SK-N-MC (cell line): ENCODE measurements around the gene WBP11.

Experiments used
- DNase-seq: peaks from one replicate; pipeline ENCODE4 v3.0.0-alpha.2; 2011; ENCODE audit warnings: low read depth, low spot score
- H3K27ac ChIP-seq: fragments of 200-600 bp; sonication (generic); 2 replicates; pipeline ENCODE4 v1.5.1; 2016; ENCODE audit warnings: mixed run types
- H3K36me3 ChIP-seq: fragments of 200-600 bp; sonication (generic); 2 replicates; pipeline ENCODE4 v1.6.1; 2017; ENCODE audit warnings: antibody characterized with exemption, low read length, mixed read lengths; ENCODE audit not compliant: insufficient read depth
- H3K4me3 ChIP-seq: fragments of 200-600 bp; sonication (generic); 2 replicates; pipeline ENCODE4 v1.5.1; 2016
- H3K9ac ChIP-seq: fragments of 200-600 bp; sonication (generic); 2 replicates; pipeline ENCODE4 v1.8.0; 2017; ENCODE audit warnings: mixed run types, mixed read lengths; ENCODE audit not compliant: insufficient read length
- H3K9me3 ChIP-seq: fragments of 200-600 bp; sonication (generic); 2 replicates; pipeline ENCODE4 v1.6.1; 2017; ENCODE audit warnings: low read depth, mild to moderate bottlenecking, antibody characterized with exemption, low read length, moderate library complexity, mixed read lengths
- EZH2 ChIP-seq: fragments of 200-600 bp; sonication (generic); IDR thresholded peaks from one replicate; pipeline ENCODE4 v1.6.1; 2017; ENCODE audit warnings: antibody characterized with exemption
- FOXP2 ChIP-seq: optimal IDR thresholded peaks from 2 replicates; pipeline ENCODE3; 2011; ENCODE audit warnings: mild to moderate bottlenecking, moderate library complexity; ENCODE audit not compliant: insufficient read depth; ENCODE audit errors: extremely low read length, control extremely low read depth
- POLR2AphosphoS5 ChIP-seq: IDR thresholded peaks from 2 replicates; pipeline ENCODE4 v1.6.1; 2012; ENCODE audit warnings: mild to moderate bottlenecking, low read depth, low read length, borderline replicate concordance

The WBP11 gene

DNA sequence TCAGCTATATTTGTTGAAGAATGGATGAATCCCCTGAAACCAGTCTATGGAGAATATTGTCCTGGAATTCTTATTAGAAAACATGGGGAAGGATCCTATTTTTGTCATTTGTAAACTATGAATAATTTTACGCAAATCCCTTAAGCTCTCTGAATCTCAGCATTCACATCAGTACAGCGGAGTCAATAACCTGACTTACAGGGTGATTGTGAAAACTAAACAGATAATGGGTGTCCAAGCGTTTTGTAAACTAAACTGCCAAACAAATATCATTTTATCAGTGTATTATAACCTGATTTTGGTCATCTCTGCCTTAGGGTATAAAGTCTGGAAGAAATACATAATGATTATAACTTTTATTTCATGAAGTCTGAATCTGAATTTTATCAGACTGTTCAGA is 30.1 kb upstream of the WBP11 start:
- no peaks in the 10 kb centered on the region for H3K9me3 ChIP-seq
- no peak for DNase-seq
- no peak overlapping the region for H3K9ac ChIP-seq
- H3K36me3 ChIP-seq: no peaks in the 10 kb centered on the region
- no peak for TF ChIP-seq POLR2AphosphoS5
- H3K4me3 ChIP-seq: no peak overlapping the region
- no peak overlapping the region for H3K27ac ChIP-seq

DNA sequence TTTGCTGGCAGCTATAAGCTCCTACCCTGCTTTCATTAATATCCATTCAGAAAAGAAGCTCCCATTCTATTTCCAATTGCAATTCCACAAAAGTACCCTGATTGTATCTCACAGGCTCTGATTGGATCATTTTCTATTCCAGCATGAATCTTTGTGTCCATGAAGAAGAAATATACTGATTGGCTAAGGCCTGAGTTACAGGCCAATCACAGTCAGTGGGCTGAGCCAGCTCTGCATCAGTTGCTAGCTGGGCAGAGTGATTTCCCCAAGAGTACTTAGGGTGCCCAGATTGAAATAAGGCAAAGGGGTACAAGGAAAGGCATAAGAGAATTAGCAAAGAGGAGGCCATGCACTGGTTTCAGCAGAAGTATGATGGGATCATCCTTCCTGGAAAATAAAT is 25.6 kb upstream of the WBP11 start:
- H3K27ac ChIP-seq: no peak overlapping the region
- no peak overlapping the region for H3K9ac ChIP-seq
- H3K36me3 ChIP-seq: no peaks in the 10 kb centered on the region
- no peak for DNase-seq
- TF ChIP-seq FOXP2 (no peak), POLR2AphosphoS5 (no peak), EZH2 (no peak)
- no peak overlapping the region for H3K4me3 ChIP-seq
- no peaks in the 10 kb centered on the region for H3K9me3 ChIP-seq

DNA sequence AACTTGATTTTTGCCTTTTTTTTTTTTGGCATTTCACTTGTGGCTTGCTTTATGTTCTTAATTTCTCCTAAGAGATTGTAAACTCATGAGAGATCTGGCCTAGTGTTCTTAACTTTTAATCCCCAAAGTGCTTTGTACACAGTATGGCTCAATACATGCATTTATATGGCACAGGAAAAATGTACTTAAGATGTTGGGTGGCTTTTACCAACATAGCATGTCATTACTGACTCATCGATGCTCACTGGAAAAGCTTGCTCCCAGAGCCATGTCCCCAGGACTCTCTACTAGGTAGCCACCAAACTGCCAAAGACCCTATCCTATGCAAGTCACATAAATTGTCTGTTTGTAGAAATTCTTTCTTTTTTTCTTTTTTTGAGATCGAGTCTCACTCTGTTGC is 23.8 kb upstream of the WBP11 start:
- Histone ChIP-seq H3K27ac (no peak overlapping the region), H3K36me3 (no peaks in the 10 kb centered on the region), H3K9me3 (no peaks in the 10 kb centered on the region), H3K9ac (no peak overlapping the region), H3K4me3 (no peak overlapping the region)
- no peak for DNase-seq
- no peak for TF ChIP-seq EZH2
- TF ChIP-seq FOXP2: no peak

DNA sequence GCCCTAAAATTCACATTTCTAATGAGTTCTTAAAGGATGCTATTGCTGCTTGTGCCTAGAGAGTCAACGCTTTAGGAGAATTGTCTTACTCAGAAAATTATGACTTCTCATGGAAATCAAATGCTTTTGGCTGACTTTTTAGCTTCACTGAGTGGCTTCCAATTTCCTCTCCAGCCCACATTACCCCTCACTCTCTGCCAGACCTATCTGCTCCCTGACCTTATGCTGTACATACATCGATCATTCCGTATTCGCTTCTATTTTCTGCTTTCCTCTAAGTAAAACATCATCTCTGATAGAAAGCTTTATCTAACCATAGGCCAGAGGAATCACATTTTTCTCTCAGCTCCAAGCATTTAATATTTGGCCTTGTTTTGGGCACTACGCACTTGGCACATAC is 23.2 kb upstream of the WBP11 start:
- no peak for DNase-seq
- TF ChIP-seq EZH2 (no peak), POLR2AphosphoS5 (no peak), FOXP2 (no peak)
- no peaks in the 10 kb centered on the region for H3K9me3 ChIP-seq
- no peak overlapping the region for H3K27ac ChIP-seq
- no peak overlapping the region for H3K9ac ChIP-seq
- H3K4me3 ChIP-seq: no peak overlapping the region
- H3K36me3 ChIP-seq: no peaks in the 10 kb centered on the region

DNA sequence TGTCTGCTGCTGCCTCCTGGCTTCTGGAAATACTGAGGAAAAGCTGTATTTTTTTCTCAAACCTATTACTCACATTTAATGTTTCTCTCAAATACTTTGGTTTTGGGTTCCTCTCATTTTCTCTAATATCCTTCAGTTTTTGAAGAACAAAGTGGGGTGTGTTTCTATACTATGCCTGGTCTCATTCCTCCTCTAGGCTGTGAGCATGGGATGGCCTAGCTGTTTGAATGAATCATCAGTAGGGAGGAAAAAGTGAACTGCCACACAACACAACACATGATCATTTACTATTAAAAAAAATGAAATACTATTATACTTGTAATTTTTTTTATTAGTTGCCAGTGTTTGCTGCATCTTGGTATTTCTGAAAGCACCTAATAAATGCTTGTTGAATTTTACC is 22.0 kb upstream of the WBP11 start:
- Histone ChIP-seq H3K36me3 (no peaks in the 10 kb centered on the region), H3K27ac (no peak overlapping the region), H3K4me3 (no peak overlapping the region), H3K9me3 (no peaks in the 10 kb centered on the region), H3K9ac (no peak overlapping the region)
- no peak for DNase-seq
- TF ChIP-seq EZH2 (no peak), FOXP2 (no peak)

DNA sequence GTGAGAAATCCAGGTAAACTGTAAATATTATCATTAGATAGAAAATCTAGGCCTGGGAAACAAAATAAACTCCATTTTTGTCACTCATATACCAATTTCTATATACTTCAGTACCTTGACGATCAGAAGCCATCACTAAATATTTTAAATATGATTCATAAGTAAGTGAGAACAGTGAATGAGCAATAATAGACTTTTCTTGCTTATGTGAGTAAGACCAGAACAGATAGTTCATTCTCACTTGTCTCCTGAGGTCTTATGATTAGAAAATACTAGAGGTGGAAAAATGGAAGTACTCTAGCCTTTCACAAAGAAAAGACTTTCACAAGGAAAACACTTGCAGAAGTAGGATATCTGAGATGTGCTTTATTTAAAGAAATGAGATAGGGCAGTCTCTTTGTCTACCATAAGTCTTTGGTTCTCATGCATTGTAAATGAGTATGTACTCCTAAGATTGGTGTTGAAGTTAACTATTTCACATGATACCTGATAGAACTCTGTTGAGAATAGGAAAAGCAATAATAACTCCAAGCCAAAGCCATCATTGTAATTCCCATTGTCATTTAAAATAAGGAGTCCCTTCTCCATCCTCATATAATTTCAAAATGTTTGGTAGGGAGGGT is 20.8 kb upstream of the WBP11 start:
- no peak overlapping the region for H3K27ac ChIP-seq
- no peak for TF ChIP-seq EZH2
- no peak for TF ChIP-seq POLR2AphosphoS5
- no peak for TF ChIP-seq FOXP2
- no peaks in the 10 kb centered on the region for H3K9me3 ChIP-seq
- H3K9ac ChIP-seq: no peak overlapping the region
- DNase-seq: no peak
- no peak overlapping the region for H3K4me3 ChIP-seq
- no peaks in the 10 kb centered on the region for H3K36me3 ChIP-seq

DNA sequence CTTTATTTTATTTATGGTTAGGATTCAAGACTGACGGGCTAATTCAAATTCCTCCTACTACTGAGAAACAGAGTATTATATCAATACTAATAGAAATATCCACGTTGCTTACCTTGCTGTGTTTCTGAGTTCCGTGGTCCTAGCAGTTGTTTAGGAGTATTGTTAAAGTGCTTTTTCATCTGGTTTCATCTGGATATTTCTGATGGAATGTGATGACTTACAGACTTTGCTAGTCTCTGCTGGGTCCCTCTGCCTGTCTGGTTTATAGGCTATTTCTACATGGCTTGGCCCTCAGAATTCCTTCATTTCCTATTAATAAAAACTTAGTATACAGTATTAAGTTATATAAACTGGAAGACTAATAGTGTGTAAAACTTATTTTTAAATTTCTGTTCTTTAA is 10.7 kb upstream of the WBP11 start, which contains the start of gene SMCO3:
SMCO3 (minus strand) TSS at position 169 of the 400 bp plus-strand sequence. CDS start 7,502 bp downstream, outside the sequence.
- no peak within 1 kb of the TSS for H3K4me3 ChIP-seq
- no peak within 1 kb of the TSS for H3K27ac ChIP-seq
- H3K36me3 ChIP-seq: no peaks in the 10 kb centered on the region
- TF ChIP-seq EZH2 (no peak), POLR2AphosphoS5 (no peak), FOXP2 (no peak)
- no peak for DNase-seq
- H3K9ac ChIP-seq: no peak within 1 kb of the TSS
- H3K9me3 ChIP-seq: no peaks in the 10 kb centered on the region

DNA sequence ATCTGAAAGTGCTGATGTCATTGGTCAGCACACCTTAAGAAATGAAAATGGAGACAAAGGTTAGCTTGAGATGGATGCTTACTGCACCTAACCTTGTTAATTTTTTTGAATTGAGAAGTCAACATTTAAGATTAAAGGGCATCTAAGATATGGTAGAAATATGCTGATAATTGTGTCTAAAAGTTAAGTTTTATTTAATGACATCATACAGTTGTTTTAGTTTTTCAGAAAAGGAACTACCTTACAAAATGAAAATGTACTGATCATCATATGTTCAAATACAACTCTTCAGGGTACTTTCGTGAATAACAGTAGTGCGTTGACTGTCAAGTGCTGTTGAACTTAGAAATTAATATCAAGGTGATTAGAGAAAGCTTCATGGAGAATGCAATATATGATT is 8.2 kb upstream of the WBP11 start:
- TF ChIP-seq EZH2: no peak
- TF ChIP-seq POLR2AphosphoS5: no peak
- TF ChIP-seq FOXP2: no peak
- no peak for DNase-seq
- no peak overlapping the region for H3K27ac ChIP-seq
- no peaks in the 10 kb centered on the region for H3K36me3 ChIP-seq
- no peaks in the 10 kb centered on the region for H3K9me3 ChIP-seq
- no peak overlapping the region for H3K9ac ChIP-seq
- H3K4me3 ChIP-seq: no peak overlapping the region

DNA sequence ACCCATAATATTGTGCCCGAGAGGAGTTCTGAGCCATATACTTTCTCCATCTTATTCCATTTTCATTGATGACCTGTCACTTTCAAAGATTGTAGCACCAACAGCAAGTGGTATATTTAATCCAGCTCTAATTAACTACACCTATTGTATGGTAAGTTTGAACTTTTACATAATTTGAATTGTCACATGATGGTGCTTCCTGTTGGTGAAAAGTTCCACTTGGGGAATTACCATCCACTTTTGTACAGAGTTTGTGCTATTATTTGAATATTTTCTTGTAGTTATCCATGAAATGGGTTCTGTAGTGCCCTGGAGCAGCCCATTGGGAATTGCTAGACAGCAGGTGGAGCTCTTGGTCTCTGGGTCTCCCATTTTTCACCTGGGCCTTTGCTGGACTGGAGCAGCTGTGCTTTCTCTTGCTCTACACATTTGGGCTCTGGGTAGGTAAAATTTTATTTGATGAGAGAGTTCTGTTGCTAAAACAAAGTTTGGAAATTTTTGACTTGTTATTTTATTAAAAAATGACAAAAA is 7.7 kb upstream of the WBP11 start:
- Histone ChIP-seq H3K9ac (no peak overlapping the region), H3K9me3 (no peaks in the 10 kb centered on the region), H3K4me3 (no peak overlapping the region), H3K27ac (no peak overlapping the region), H3K36me3 (no peaks in the 10 kb centered on the region)
- TF ChIP-seq EZH2 (no peak), FOXP2 (no peak), POLR2AphosphoS5 (no peak)
- no peak for DNase-seq
